Hepatic stellate cell (primary cell): ENCODE measurements around the gene TAF4.

ENCODE experiments used
- DNase-seq: peaks from one replicate; pipeline ENCODE4 v3.0.0; 2011; ENCODE audit warnings: low spot score

Gene TAF4

GRCh38 chr20:61932199-61932592 lies 133.5 kb downstream of the TAF4 start:
- DNase-seq, result no peak

GRCh38 chr20:61931476-61932198 lies 134.0 kb downstream of the TAF4 start:
- no peak for DNase-seq

GRCh38 chr20:61930776-61931475 lies 134.8 kb downstream of the TAF4 start:
- no peak for DNase-seq

GRCh38 chr20:61929971-61930666 lies 135.6 kb downstream of the TAF4 start:
- DNase-seq, result no peak

- no peak for DNase-seq
These were observed 136.1 kb downstream of the TAF4 start for GRCh38 chr20:61929561-61929960.

- no peak for DNase-seq
These were observed 137.7 kb downstream of the TAF4 start for GRCh38 chr20:61927826-61928541.

GRCh38 chr20:61927193-61927825 lies 138.4 kb downstream of the TAF4 start:
- DNase-seq, result no peak

GRCh38 chr20:61926796-61927192 lies 138.9 kb downstream of the TAF4 start:
- DNase-seq, result no peak

GRCh38 chr20:61926253-61926613 lies 139.4 kb downstream of the TAF4 start:
- DNase-seq, result no peak

- DNase-seq, result peak; percentile 89
These were observed 140.0 kb downstream of the TAF4 start for GRCh38 chr20:61925555-61926252.

GRCh38 chr20:61924858-61925554 lies 140.7 kb downstream of the TAF4 start:
- no peak for DNase-seq
